Panc1 (cell line): ENCODE measurements around the gene COQ8B. TPM values are rescaled to one million over a fixed set of nuclear protein-coding genes. Genes with fewer than 3 reads are reported as not detected.

Source experiments
- ATAC-seq: fragments of 200-7000 bp; cut with Tn5 transposase; 2 replicates; pipeline ENCODE4 v1.9.1; 2020; ENCODE audit warnings: mild to moderate bottlenecking, moderate library complexity
- BruUV-seq: library from RNA; stranded (reverse); fragments of 400-500 nt; replicated peaks from 2 replicates; lab custom pipeline; 2021; lab: Mats Ljungman, UMichigan
- CTCF ChIA-PET: fragments of 300-600 bp; sonication (Branson Sonifier 250); formaldehyde crosslinking; loops from one replicate; lab custom pipeline; 2022; ENCODE audit warnings: antibody characterized with exemption; lab: Charles Lee
- POLR2A ChIA-PET: fragments of 300-600 bp; sonication (Branson Sonifier 250); formaldehyde crosslinking; loops from one replicate; lab custom pipeline; 2022; ENCODE audit warnings: antibody characterized with exemption; lab: Charles Lee
- DNase-seq: peaks from one replicate; pipeline ENCODE4 v3.0.0-alpha.2; 2010; ENCODE audit warnings: low read depth, low spot score
- H3K27ac ChIP-seq: 2 replicates; pipeline ENCODE4 v1.5.1; 2011; ENCODE audit warnings: mild to moderate bottlenecking, low read length, inconsistent platforms
- H3K27me3 ChIP-seq: fragments of 200-500 bp; sonication (Bioruptor generic); 2 replicates; pipeline ENCODE4 v1.6.0; 2014; ENCODE audit warnings: low read length, inconsistent platforms; ENCODE audit not compliant: control insufficient read depth, insufficient read depth
- H3K36me3 ChIP-seq: fragments of 200-500 bp; sonication (Bioruptor generic); 2 replicates; pipeline ENCODE4 v1.5.1; 2014; ENCODE audit warnings: inconsistent platforms, mild to moderate bottlenecking, low read length, moderate library complexity; ENCODE audit not compliant: control insufficient read depth, insufficient read depth
- H3K4me1 ChIP-seq: 2 replicates; pipeline ENCODE4 v1.5.1; 2011; ENCODE audit warnings: inconsistent platforms, mild to moderate bottlenecking, low read length, moderate library complexity; ENCODE audit not compliant: control insufficient read depth, insufficient read depth
- H3K4me3 ChIP-seq, 2 experiments: 2 replicates each; pipeline ENCODE4 v1.5.1; 2011 to 2012; ENCODE audit warnings: low read depth in 2 of 2, low read length in 2 of 2, mild to moderate bottlenecking in 2 of 2, inconsistent platforms in 1 of 2, moderate library complexity in 1 of 2
- H3K9me3 ChIP-seq: fragments of 200-500 bp; sonication (Bioruptor generic); 2 replicates; pipeline ENCODE4 v1.5.1; 2014; ENCODE audit warnings: low read depth, mild to moderate bottlenecking, inconsistent platforms, low read length, moderate library complexity; ENCODE audit not compliant: control insufficient read depth, insufficient read depth
- CTCF ChIP-seq: fragments of 450-650 bp; IDR thresholded peaks from 2 replicates; pipeline ENCODE4 v1.5.1; 2017; ENCODE audit warnings: mild to moderate bottlenecking
- POLR2AphosphoS5 ChIP-seq: IDR thresholded peaks from 2 replicates; pipeline ENCODE4 v1.6.1; 2012; ENCODE audit warnings: mild to moderate bottlenecking, low read depth, low read length, moderate library complexity
- REST ChIP-seq, 2 experiments: IDR thresholded peaks; 2 replicates each; pipeline ENCODE4 v1.6.1; 2011 to 2012; ENCODE audit warnings: low read depth in 2 of 2, control low read depth in 1 of 2, low read length in 1 of 2, mild to moderate bottlenecking in 1 of 2, moderate library complexity in 1 of 2; ENCODE audit not compliant: insufficient read depth in 1 of 2
- SIN3A ChIP-seq: IDR thresholded peaks from 2 replicates; pipeline ENCODE4 v1.6.1; 2012; ENCODE audit warnings: low read depth, mild to moderate bottlenecking, low read length, moderate library complexity, borderline replicate concordance; ENCODE audit not compliant: insufficient read depth
- TCF7L2 ChIP-seq: IDR thresholded peaks from 2 replicates; pipeline ENCODE4 v1.6.1; 2011; ENCODE audit warnings: mild to moderate bottlenecking, low read depth, low read length, inconsistent platforms
- in situ Hi-C: cut with HindIII; loops from 2 replicates; pipeline ENCODE4 v1.10.0; 2016; ENCODE audit warnings: low sequenced_read_pairs, low pct_unique_long_range_greater_than_20kb
- intact Hi-C: fragments of 100-400 bp; cut with micrococcal nuclease; formaldehyde crosslinking; loops from one replicate; pipeline ENCODE4 v1.10.0; 2022; ENCODE audit not compliant: unreplicated experiment
- total RNA-seq: library from RNA; stranded (reverse); gene quantifications from one replicate; pipeline ENCODE4 v1.2.1, GENCODE V29; 2021; ENCODE audit not compliant: unreplicated experiment

Gene COQ8B
- total RNA-seq, 1 experiment from 2014 or later: 15.6 TPM

- H3K36me3 ChIP-seq: no peaks in the 10 kb centered on the region
- ChIA-PET CTCF (no interaction called here), POLR2A (no interaction called here)
- no peaks in the 10 kb centered on the region for H3K9me3 ChIP-seq
- no peak overlapping the region for H3K27ac ChIP-seq
- H3K4me1 ChIP-seq: no peaks in the 10 kb centered on the region
- DNase-seq (no peak), ATAC-seq (no peak)
- no peaks in the 10 kb centered on the region for H3K27me3 ChIP-seq
- no peak for TF ChIP-seq TCF7L2
- TF ChIP-seq REST (IDR thresholded peaks at IDR 0.05; ENCODE audit: insufficient read depth in 1 of 2, low read depth in 2 of 2, low read length in 1 of 2): no peak
- TF ChIP-seq SIN3A: no peak
- no peak for TF ChIP-seq POLR2AphosphoS5
- TF ChIP-seq CTCF: no peak
- intact Hi-C loops (no loop called here), in situ Hi-C loops (no loop called here)
- BruUV-seq: no TSS peak
- H3K4me3 ChIP-seq: no peak overlapping the region
Observed at GRCh38 chr19:40740747-40741146, 24.1 kb upstream of the COQ8B start.

GRCh38 chr19:40739871-40740703, 23.4 kb upstream of the COQ8B start:
- no TSS peak for BruUV-seq
- no peak for DNase-seq
- no peaks in the 10 kb centered on the region for H3K9me3 ChIP-seq
- no peaks in the 10 kb centered on the region for H3K27me3 ChIP-seq
- intact Hi-C loops: no loop called here
- H3K27ac ChIP-seq: no peak overlapping the region
- ChIA-PET POLR2A (no interaction called here), CTCF (no interaction called here)
- TF ChIP-seq TCF7L2: no peak
- TF ChIP-seq REST (IDR thresholded peaks at IDR 0.05; ENCODE audit: insufficient read depth in 1 of 2, low read depth in 2 of 2, low read length in 1 of 2): no peak
- TF ChIP-seq SIN3A: no peak
- TF ChIP-seq CTCF: no peak
- no peak for TF ChIP-seq POLR2AphosphoS5
- no peaks in the 10 kb centered on the region for H3K4me1 ChIP-seq
- H3K4me3 ChIP-seq: no peak overlapping the region
- ATAC-seq: no peak
- no peaks in the 10 kb centered on the region for H3K36me3 ChIP-seq
- in situ Hi-C loops: no loop called here
